Embryonic facial prominence (tissue), 1 donor: ENCODE data around the gene ANAPC2.
A peak's percentile ranks its signal among the peaks of the same experiment; 100 is the strongest.
"Not testable (repeated sequence)": the region's sequence is repeated elsewhere in the genome, so short reads cannot be mapped to it uniquely, and the experiment has no call there.

ENCODE experiments used
- DNase-seq: peaks from one replicate; pipeline ENCODE4 v3.0.0-alpha.2; 2016; ENCODE audit errors: extremely low spot score

Gene ANAPC2

DNA sequence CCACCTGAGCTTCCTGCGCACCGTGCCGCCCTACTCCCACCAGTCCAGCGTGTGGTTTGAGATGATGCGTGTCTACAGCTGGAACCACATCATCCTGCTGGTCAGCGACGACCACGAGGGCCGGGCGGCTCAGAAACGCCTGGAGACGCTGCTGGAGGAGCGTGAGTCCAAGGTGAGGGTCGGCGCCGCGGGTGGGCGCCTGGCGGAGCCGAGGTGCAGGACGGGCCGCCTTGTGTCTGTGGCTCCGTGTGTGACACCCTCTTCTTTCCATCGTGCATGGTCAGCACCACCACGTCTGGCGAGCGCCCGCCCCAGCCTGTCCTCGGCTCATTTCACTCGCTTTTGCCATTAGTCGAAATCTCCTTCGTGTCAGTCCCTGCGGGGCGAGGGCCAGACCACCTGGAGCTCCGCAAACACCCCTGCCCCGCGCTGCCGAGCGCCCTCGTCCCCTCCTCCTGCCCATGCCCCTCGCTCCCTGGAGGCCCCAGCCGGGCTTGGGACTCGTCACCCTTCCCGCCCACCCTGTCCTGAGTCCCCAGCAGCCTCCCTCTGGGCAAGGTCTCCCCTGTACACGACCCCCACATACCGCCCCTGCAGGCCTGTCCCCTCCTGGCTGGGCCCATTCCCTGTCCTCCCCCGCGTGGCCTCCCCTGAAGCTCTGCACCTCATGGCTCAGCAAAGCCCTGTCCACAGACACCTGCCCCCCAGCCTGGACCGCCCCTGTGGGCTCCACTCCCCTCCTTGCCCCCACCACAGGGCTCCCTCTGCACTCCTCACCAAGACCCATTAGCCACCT lies 42.4 kb downstream of the ANAPC2 start:
- no peak for DNase-seq

GRCh38 chr9:137143459-137143858 lies 44.9 kb downstream of the ANAPC2 start:
- no peak for DNase-seq

DNA sequence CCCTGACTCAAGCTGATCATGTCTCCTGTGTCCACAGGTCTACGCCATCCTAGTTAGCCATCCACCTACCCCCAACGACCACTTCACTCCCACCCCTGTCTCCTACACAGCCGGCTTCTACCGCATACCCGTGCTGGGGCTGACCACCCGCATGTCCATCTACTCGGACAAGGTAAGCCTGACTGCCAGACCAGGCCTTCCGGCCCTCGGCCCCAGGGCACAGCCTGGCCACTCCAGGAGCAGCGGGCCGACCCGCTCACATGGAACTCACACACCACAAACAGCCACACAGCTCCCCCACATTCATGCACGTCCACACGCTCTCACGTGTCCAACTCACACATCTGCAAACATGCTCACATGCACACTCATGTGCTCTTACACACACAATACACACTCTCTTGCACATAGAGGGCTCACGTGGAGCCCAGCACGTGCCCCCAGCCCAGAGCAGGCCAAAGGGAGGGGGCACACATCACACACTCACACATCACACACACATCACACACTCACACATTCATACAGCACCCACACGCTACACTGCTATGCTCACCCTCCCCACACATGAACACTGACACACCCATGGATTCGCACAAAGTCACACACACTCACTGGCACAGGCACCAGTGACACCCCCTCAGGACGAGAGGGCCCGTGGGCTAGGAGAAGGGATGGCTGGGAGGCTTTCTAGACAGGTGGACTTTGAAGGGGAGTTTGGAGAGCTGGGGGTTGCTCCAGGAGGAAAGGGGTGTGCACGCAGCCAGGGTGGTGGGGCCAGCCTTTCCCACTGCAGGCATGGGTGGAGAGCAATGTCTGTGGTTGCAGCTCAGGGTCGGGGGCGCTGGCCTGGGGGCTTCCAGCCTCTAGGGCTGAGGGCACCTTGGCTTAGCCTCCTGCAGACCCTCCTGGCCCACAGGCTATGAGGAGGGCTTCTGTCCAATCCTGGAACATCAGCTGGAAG lies 46.1 kb downstream of the ANAPC2 start:
- no peak for DNase-seq

GRCh38 chr9:137141050-137141810 lies 47.1 kb downstream of the ANAPC2 start:
- no peak for DNase-seq

DNA sequence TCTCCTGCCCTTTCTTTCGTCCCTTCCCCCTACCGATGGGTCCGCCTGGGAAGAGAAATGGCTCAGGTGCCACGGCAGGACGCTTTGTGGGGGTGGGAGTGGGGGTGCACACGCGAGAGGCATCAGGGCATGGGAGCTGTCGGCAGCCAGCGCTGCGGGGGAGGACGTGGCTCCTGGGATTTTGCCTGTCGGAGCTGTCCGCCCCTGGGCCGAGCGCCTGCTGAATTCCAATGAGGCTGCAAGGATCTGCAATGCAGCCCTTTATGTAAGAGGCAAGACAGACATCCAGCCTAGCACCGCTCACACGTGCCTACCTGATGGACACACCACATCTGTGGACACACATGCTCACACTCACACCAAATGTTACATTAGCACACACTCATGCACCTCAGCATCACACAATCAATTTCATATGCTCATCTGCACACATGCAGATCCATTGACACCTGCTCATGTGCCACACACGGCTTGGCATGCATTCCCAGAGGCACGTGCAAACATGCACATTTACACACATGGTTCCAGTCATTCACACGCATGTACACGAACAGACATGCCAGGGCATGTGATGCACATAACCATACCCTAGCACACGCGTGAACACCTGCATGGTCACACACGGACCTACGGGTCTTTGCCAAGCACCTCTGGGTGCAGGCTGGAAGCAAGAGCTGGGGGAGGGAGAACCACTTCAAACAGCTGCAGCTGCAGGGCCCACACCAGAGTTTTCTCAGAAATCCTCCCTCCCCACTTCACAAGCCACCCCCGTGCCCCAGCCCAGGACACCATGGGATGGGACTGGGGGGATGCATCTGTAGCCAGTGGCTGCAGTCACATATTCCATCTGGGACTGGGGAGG lies 48.0 kb downstream of the ANAPC2 start:
- no peak for DNase-seq

- DNase-seq, result no peak
Measured at GRCh38 chr9:137139468-137140150, 48.8 kb downstream of the ANAPC2 start.

GRCh38 chr9:137138722-137139467 lies 49.5 kb downstream of the ANAPC2 start, which contains the start of gene GRIN1:
Gene GRIN1, plus strand, starts transcription at chr9:137139154. Its CDS starts 333 bp downstream, at chr9:137139487.
- no peak for DNase-seq

GRCh38 chr9:137138058-137138721 lies 50.2 kb downstream of the ANAPC2 start:
- DNase-seq, result no peak

- DNase-seq, result no peak
Measured at GRCh38 chr9:137136881-137137607, 51.3 kb downstream of the ANAPC2 start.

DNA sequence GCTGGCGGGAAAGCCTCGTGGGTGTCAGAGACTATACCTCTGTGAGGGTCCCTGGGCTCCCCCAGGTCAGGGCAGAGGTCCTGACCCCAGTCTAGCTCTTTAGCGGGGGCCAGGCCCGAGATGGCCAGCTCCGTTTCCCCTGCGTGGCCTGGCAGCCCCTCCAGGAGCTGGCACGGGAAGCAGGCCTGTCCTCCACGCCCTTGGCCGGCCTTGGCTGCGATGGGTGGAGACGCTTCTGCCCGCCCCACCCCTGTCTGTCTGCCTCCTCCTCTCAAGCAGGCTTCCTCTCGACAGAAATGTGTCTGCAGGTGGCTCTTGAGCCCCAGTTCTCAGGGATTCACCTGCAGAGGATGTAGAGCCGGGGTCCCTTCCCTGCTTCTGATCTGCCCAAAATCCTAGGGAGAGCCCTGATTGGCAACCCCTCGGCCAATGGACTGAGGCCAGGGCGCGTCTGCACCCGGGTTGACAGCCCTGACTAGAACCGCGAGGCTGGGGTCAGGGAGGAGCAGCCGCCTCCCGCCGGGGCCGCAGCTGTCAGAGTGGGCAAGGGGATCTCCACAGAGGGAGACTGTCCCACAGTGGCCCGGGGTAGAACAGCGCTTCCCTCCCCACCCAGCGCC lies 52.0 kb downstream of the ANAPC2 start:
- no peak for DNase-seq

- not testable (repeated sequence) for DNase-seq
Measured at GRCh38 chr9:137135154-137135553, 53.2 kb downstream of the ANAPC2 start.

GRCh38 chr9:137134191-137134590 lies 54.2 kb downstream of the ANAPC2 start:
- no peak for DNase-seq

DNA sequence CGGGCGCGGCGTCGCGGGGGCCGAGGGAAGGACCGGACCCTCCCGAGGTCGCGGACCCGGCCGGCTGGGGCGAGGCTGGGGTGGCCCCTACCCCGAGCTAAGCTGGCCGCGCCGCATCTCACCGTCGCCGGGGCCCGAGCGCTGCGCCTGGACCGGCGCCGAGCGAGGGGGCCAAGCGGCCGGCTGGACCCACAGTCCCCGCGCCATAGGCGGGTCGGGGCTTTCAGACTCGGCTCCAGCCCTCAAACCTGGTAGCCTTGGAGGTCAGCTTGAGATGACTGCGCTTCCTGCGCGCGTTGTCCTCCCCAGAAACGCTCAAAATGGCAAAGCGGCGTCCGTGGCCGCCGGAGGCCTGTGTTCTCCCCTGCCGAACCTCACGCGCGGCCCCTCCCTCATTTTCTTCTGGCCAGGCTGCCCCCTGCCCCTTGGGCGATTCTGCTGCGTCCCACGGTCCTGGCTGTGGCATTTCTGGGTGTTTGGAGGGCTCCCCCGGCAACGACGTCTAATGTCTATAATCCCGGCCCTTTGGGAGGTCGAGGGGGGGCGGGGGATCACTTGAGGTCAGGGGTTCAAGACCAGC lies 58.1 kb downstream of the ANAPC2 start:
- no peak for DNase-seq

GRCh38 chr9:137129456-137130175 lies 58.7 kb downstream of the ANAPC2 start:
- DNase-seq, result peak; percentile 74

GRCh38 chr9:137128862-137129455 lies 59.4 kb downstream of the ANAPC2 start:
- DNase-seq, result no peak

GRCh38 chr9:137128158-137128861 lies 60.0 kb downstream of the ANAPC2 start:
- no peak for DNase-seq
